Esophagus mucosa (tissue), 1 donor: Measurements from ENCODE around the gene RFK. TPM values are rescaled to one million over a fixed set of nuclear protein-coding genes. Genes with fewer than 3 reads are reported as not detected.
A peak's percentile ranks its signal among the peaks of the same experiment; 100 is the strongest.

Experiments used
- ATAC-seq: fragments of 200-7000 bp; cut with Tn5 transposase; one replicate; pipeline ENCODE4 v1.9.1; 2020
- total RNA-seq: library from RNA; stranded (reverse); gene quantifications from one replicate; pipeline ENCODE4 v1.2.4, GENCODE V29; 2023
- donor health status: DM: yes; HTN: yes; CAD: no.

The RFK gene
- total RNA-seq, 1 donor from 2014 or later, result 6.6 TPM

- ATAC-seq, result no peak
Measured at GRCh38 chr9:76405868-76406267, 11.6 kb upstream of the RFK start.

- ATAC-seq, result no peak
Measured at GRCh38 chr9:76405340-76405739, 11.1 kb upstream of the RFK start.

- ATAC-seq, result no peak
Measured at GRCh38 chr9:76404401-76404800, 10.2 kb upstream of the RFK start.

GRCh38 chr9:76403352-76403751 is 9.1 kb upstream of the RFK start:
- ATAC-seq, result peak; percentile 55

GRCh38 chr9:76401580-76402354 is 7.5 kb upstream of the RFK start:
- peak; percentile 52 for ATAC-seq

GRCh38 chr9:76401176-76401575 is 7.0 kb upstream of the RFK start:
- ATAC-seq, result no peak

- ATAC-seq, result peak; percentile 77
Measured at GRCh38 chr9:76400534-76401096, 6.4 kb upstream of the RFK start.

GRCh38 chr9:76399856-76400255 is 5.6 kb upstream of the RFK start:
- ATAC-seq, result no peak

GRCh38 chr9:76396597-76396996 is 2.4 kb upstream of the RFK start:
- ATAC-seq, result no peak

- ATAC-seq, result no peak
Measured at GRCh38 chr9:76396144-76396543, 1.9 kb upstream of the RFK start.

- no peak for ATAC-seq
Measured at GRCh38 chr9:76395381-76395780, 1.2 kb upstream of the RFK start.

GRCh38 chr9:76394960-76395252 is 680 bp upstream of the RFK start:
- peak; percentile 27 for ATAC-seq

GRCh38 chr9:76390656-76391055 is 3.6 kb downstream of the RFK start:
- no peak for ATAC-seq

GRCh38 chr9:76379494-76379893 is 14.7 kb downstream of the RFK start:
- no peak for ATAC-seq

- ATAC-seq, result no peak
Measured at GRCh38 chr9:76378367-76379073, 15.7 kb downstream of the RFK start.

- peak; percentile 42 for ATAC-seq
Measured at GRCh38 chr9:76377791-76378190, 16.4 kb downstream of the RFK start.

- ATAC-seq, result peak; percentile 94
Measured at GRCh38 chr9:76374783-76375559, 19.3 kb downstream of the RFK start.

GRCh38 chr9:76373784-76374474 is 20.3 kb downstream of the RFK start:
- ATAC-seq, result no peak

- ATAC-seq, result peak; percentile 60
Measured at GRCh38 chr9:76373173-76373783, 20.9 kb downstream of the RFK start.

- ATAC-seq, result no peak
Measured at GRCh38 chr9:76372336-76372735, 21.9 kb downstream of the RFK start.

- no peak for ATAC-seq
Measured at GRCh38 chr9:76371901-76372300, 22.3 kb downstream of the RFK start.

GRCh38 chr9:76370396-76371023 is 23.7 kb downstream of the RFK start:
- ATAC-seq, result no peak
